H1 (cell line): ENCODE data around the gene SH2D4B. TPM values are rescaled to one million over a fixed set of nuclear protein-coding genes. Genes with fewer than 3 reads are reported as not detected.

Experiments
- CTCF ChIA-PET: fragments of 300-600 bp; sonication (Branson Sonifier 250); formaldehyde crosslinking; loops from one replicate; lab custom pipeline; 2021; ENCODE audit not compliant: partially characterized antibody; lab: Charles Lee
- POLR2A ChIA-PET: fragments of 300-600 bp; sonication (Branson Sonifier 250); formaldehyde crosslinking; loops from one replicate; lab custom pipeline; 2021; ENCODE audit warnings: inconsistent platforms; ENCODE audit not compliant: partially characterized antibody; lab: Charles Lee
- DNase-seq, 2 experiments: peaks; one replicate each; pipeline versions ENCODE4 v3.0.0 to v3.0.0-alpha.2; 2010 to 2022; ENCODE audit warnings: low spot score in 2 of 2, low read depth in 1 of 2, mixed read lengths in 1 of 2
- FAIRE-seq: peaks from 2 replicates; lab custom pipeline; 2011; peaks lifted over from hg19 to GRCh38; lab: Jason Lieb, UNC
- H2AFZ ChIP-seq: 2 replicates; pipeline ENCODE4 v1.8.1; 2012; ENCODE audit warnings: low read length, inconsistent platforms
- H2AK5ac ChIP-seq: 2 replicates; pipeline ENCODE4 v1.6.1; 2013; ENCODE audit warnings: low read depth, low read length
- H2BK120ac ChIP-seq: replicated peaks from 2 replicates; pipeline ENCODE3; 2013; ENCODE audit warnings: low read depth, low read length, inconsistent platforms
- H2BK12ac ChIP-seq: 2 replicates; pipeline ENCODE4 v1.6.1; 2013; ENCODE audit warnings: low read depth, low read length
- H2BK15ac ChIP-seq: 2 replicates; pipeline ENCODE4 v1.6.1; 2013; ENCODE audit warnings: low read length
- H2BK20ac ChIP-seq: 2 replicates; pipeline ENCODE4 v1.6.1; 2013; ENCODE audit warnings: low read length
- H2BK5ac ChIP-seq: 2 replicates; pipeline ENCODE4 v1.6.1; 2013; ENCODE audit warnings: low read depth, low read length
- H3K14ac ChIP-seq: 2 replicates; pipeline ENCODE4 v1.6.1; 2013; ENCODE audit warnings: inconsistent platforms; ENCODE audit not compliant: insufficient read length
- H3K18ac ChIP-seq: 2 replicates; pipeline ENCODE4 v1.6.1; 2013; ENCODE audit warnings: low read length; ENCODE audit errors: extremely low read depth
- H3K23ac ChIP-seq: 2 replicates; pipeline ENCODE4 v1.6.1; 2013; ENCODE audit warnings: inconsistent platforms; ENCODE audit not compliant: insufficient read length
- H3K23me2 ChIP-seq: 2 replicates; pipeline ENCODE4 v1.6.1; 2013; ENCODE audit warnings: low read depth, low read length
- H3K27ac ChIP-seq: 2 replicates; pipeline ENCODE4 v1.6.1; 2011; ENCODE audit warnings: low read depth, low read length, inconsistent platforms
- H3K27me3 ChIP-seq, 4 experiments: replicated peaks in 1 of 4; 1 replicate in 1 of 4; 2 replicates in 3 of 4; pipeline versions ENCODE4 v1.6.1 to v1.8.1; 2011 to 2013; ENCODE audit warnings: low read length in 3 of 4, mild to moderate bottlenecking in 3 of 4, inconsistent platforms in 2 of 4, mixed read lengths in 2 of 4, moderate library complexity in 1 of 4; ENCODE audit not compliant: control insufficient read depth in 3 of 4, insufficient read depth in 3 of 4; ENCODE audit errors: extremely low read depth in 1 of 4
- H3K36me3 ChIP-seq, 4 experiments: 2 replicates each; pipeline versions ENCODE4 v1.6.1 to v1.8.1; 2011 to 2013; ENCODE audit warnings: mild to moderate bottlenecking in 4 of 4, low read length in 3 of 4, moderate library complexity in 2 of 4, control low read depth in 1 of 4, inconsistent platforms in 1 of 4; ENCODE audit not compliant: insufficient read depth in 4 of 4, control insufficient read depth in 2 of 4
- H3K4ac ChIP-seq: replicated peaks from 2 replicates; pipeline ENCODE3; 2013; ENCODE audit warnings: low read length, low read depth, mixed read lengths, inconsistent platforms; ENCODE audit not compliant: insufficient read length
- H3K4me1 ChIP-seq, 4 experiments: replicated peaks in 1 of 4; 1 replicate in 1 of 4; 2 replicates in 3 of 4; pipeline versions ENCODE4 v1.6.1 to v1.8.1; 2011 to 2013; ENCODE audit warnings: low read length in 3 of 4, inconsistent platforms in 2 of 4, mixed read lengths in 1 of 4; ENCODE audit not compliant: insufficient read depth in 4 of 4, control insufficient read depth in 3 of 4
- H3K4me2 ChIP-seq, 2 experiments: 2 replicates each; pipeline versions ENCODE4 v1.6.1 to v1.8.1; 2011 to 2013; ENCODE audit warnings: low read depth in 2 of 2, low read length in 2 of 2, control low read depth in 1 of 2, inconsistent platforms in 1 of 2, mild to moderate bottlenecking in 1 of 2; ENCODE audit not compliant: insufficient read depth in 1 of 2
- H3K4me3 ChIP-seq, 4 experiments: fragments of 200-600, 300-600 bp in 1 of 4; sonication (generic), shearing (Covaris generic), sonication (Bioruptor Twin) in 1 of 4; 2 replicates each; pipeline versions ENCODE4 v1.5.1 to v1.8.1; 2011 to 2016; ENCODE audit warnings: low read length in 4 of 4, low read depth in 3 of 4, control low read depth in 2 of 4, inconsistent platforms in 2 of 4, mild to moderate bottlenecking in 2 of 4, mixed read lengths in 1 of 4, moderate library complexity in 1 of 4; ENCODE audit not compliant: insufficient read depth in 2 of 4; ENCODE audit errors: extremely low read depth in 1 of 4
- H3K56ac ChIP-seq: replicated peaks from 2 replicates; pipeline ENCODE3; 2013; ENCODE audit warnings: low read depth, mild to moderate bottlenecking, mixed read lengths, low read length, inconsistent platforms; ENCODE audit not compliant: insufficient read length
- H3K79me1 ChIP-seq: 2 replicates; pipeline ENCODE4 v1.6.1; 2013; ENCODE audit warnings: low read depth, low read length, control low read depth
- H3K79me2 ChIP-seq, 2 experiments: 2 replicates each; pipeline versions ENCODE4 v1.6.1 to v1.8.1; 2012 to 2013; ENCODE audit warnings: low read length in 2 of 2, mild to moderate bottlenecking in 2 of 2, inconsistent platforms in 1 of 2; ENCODE audit not compliant: insufficient read depth in 2 of 2, control insufficient read depth in 1 of 2
- H3K9ac ChIP-seq, 4 experiments: replicated peaks in 1 of 4; 1 replicate in 1 of 4; 2 replicates in 3 of 4; pipeline versions ENCODE4 v1.6.1 to v1.8.1; 2011 to 2013; ENCODE audit warnings: low read depth in 3 of 4, low read length in 3 of 4, control low read depth in 2 of 4, mild to moderate bottlenecking in 2 of 4, moderate library complexity in 2 of 4, inconsistent platforms in 1 of 4; ENCODE audit errors: extremely low read depth in 1 of 4
- H3K9me3 ChIP-seq, 2 experiments: 2 replicates each; pipeline versions ENCODE4 v1.6.1 to v1.8.1; 2012 to 2013; ENCODE audit warnings: mild to moderate bottlenecking in 2 of 2, moderate library complexity in 2 of 2, control low read depth in 1 of 2, inconsistent platforms in 1 of 2, low read depth in 1 of 2, low read length in 1 of 2, mixed read lengths in 1 of 2; ENCODE audit not compliant: insufficient read depth in 2 of 2
- H4K20me1 ChIP-seq, 2 experiments: replicated peaks in 1 of 2; 2 replicates each; pipeline versions ENCODE3 to v1.8.1; 2011 to 2013; ENCODE audit warnings: inconsistent platforms in 2 of 2, low read length in 2 of 2, mild to moderate bottlenecking in 1 of 2; ENCODE audit not compliant: insufficient read depth in 2 of 2, control insufficient read depth in 1 of 2
- H4K5ac ChIP-seq: 2 replicates; pipeline ENCODE4 v1.6.1; 2013; ENCODE audit warnings: low read length, low read depth, mixed read lengths, inconsistent platforms; ENCODE audit not compliant: insufficient read length
- H4K8ac ChIP-seq: 2 replicates; pipeline ENCODE4 v1.8.0; 2013; ENCODE audit warnings: mild to moderate bottlenecking, moderate library complexity, low read length, inconsistent platforms; ENCODE audit not compliant: insufficient read depth; ENCODE audit errors: extremely low read depth
- H4K91ac ChIP-seq: replicated peaks from 2 replicates; pipeline ENCODE3; 2013; ENCODE audit warnings: low read length, mixed read lengths, inconsistent platforms; ENCODE audit not compliant: insufficient read length
- ASH2L ChIP-seq: fragments of 200-600, 300-600 bp; sonication (generic); IDR thresholded peaks from one replicate; pipeline ENCODE4 v1.7.1; 2017; ENCODE audit warnings: low read length
- ATF3 ChIP-seq: IDR thresholded peaks from 2 replicates; pipeline ENCODE4 v1.6.1; 2011; ENCODE audit warnings: low read depth, mild to moderate bottlenecking, low read length; ENCODE audit not compliant: insufficient read depth
- BACH1 ChIP-seq: IDR thresholded peaks from 2 replicates; pipeline ENCODE4 v1.6.1; 2012; ENCODE audit warnings: low read length, improper control_type of control experiment
- BCL11A ChIP-seq, 2 experiments: IDR thresholded peaks; one replicate each; pipeline ENCODE4 v1.6.1; 2011; ENCODE audit warnings: low read depth in 2 of 2, low read length in 2 of 2, mild to moderate bottlenecking in 2 of 2
- BRCA1 ChIP-seq: IDR thresholded peaks from 2 replicates; pipeline ENCODE4 v1.6.1; 2012; ENCODE audit warnings: low read depth, low read length, improper control_type of control experiment
- CBX5 ChIP-seq: fragments of 300-800, 300-1000 bp; sonication (generic); IDR thresholded peaks from 2 replicates; pipeline ENCODE4 v1.7.1; 2016; ENCODE audit warnings: antibody characterized with exemption, low read length, low read depth
- CHD1 ChIP-seq: IDR thresholded peaks from 2 replicates; pipeline ENCODE4 v1.6.1; 2012; ENCODE audit warnings: low read depth, low read length, improper control_type of control experiment
- EGR1 ChIP-seq: IDR thresholded peaks from 2 replicates; pipeline ENCODE4 v1.6.1; 2011; ENCODE audit warnings: low read depth, low read length, borderline replicate concordance
- FOSL1 ChIP-seq: IDR thresholded peaks from 2 replicates; pipeline ENCODE4 v1.6.1; 2011; ENCODE audit warnings: mild to moderate bottlenecking, low read depth, low read length, moderate library complexity; ENCODE audit not compliant: insufficient read depth
- JUND ChIP-seq: IDR thresholded peaks from 2 replicates; pipeline ENCODE4 v1.6.1; 2011; ENCODE audit warnings: mild to moderate bottlenecking, improper control_type of control experiment, low read length
- MAFK ChIP-seq: IDR thresholded peaks from 2 replicates; pipeline ENCODE4 v1.6.1; 2012; ENCODE audit warnings: low read depth, mild to moderate bottlenecking, improper control_type of control experiment, low read length
- RBBP5 ChIP-seq: IDR thresholded peaks from 2 replicates; pipeline ENCODE4 v1.7.1; 2012; ENCODE audit warnings: low read depth, mild to moderate bottlenecking, inconsistent platforms, low read length, moderate library complexity, borderline replicate concordance
- SAP30 ChIP-seq: fragments of 300-600 bp; sonication (generic); IDR thresholded peaks from 2 replicates; pipeline ENCODE4 v1.7.1; 2012; ENCODE audit warnings: low read length, moderate library complexity, mild to moderate bottlenecking, inconsistent platforms; ENCODE audit not compliant: insufficient read depth, insufficient replicate concordance
- SP1 ChIP-seq: IDR thresholded peaks from 2 replicates; pipeline ENCODE4 v1.6.1; 2011; ENCODE audit warnings: low read depth, low read length
- WGBS, 2 experiments: shearing (Covaris generic) in 1 of 2; methylation state at CpG; one replicate each; pipeline versions ENCODE4 v1.1.6 to v1.1.7; 2013 to 2015; ENCODE audit warnings: low lambda C conversion rate in 2 of 2, mixed read lengths in 2 of 2, inconsistent platforms in 1 of 2, low coverage in 1 of 2, missing lambda C conversion rate in 1 of 2; ENCODE audit not compliant: insufficient replicate concordance in 2 of 2, insufficient coverage in 1 of 2, insufficient read length in 1 of 2; ENCODE audit errors: extremely low coverage in 1 of 2, missing lambda C conversion rate in 1 of 2; 5-methylcytosine and 5-hydroxymethylcytosine counted together
- polyA plus RNA-seq, 7 experiments: library from polyadenylated mRNA; depleted of rRNA in 3 of 7; stranded (reverse) in 5 of 7; unstranded in 2 of 7; fragments of >200 nt in 5 of 7; fragments of 200-250 nt in 2 of 7; gene quantifications; 1 replicate in 5 of 7; 2 replicates in 1 of 7; 4 replicates in 1 of 7; pipeline versions ENCODE4 v1.2.1 to v1.2.3, GENCODE V29; 2011 to 2013; ENCODE audit warnings: missing spikeins in 2 of 7, mixed read lengths in 2 of 7
- total RNA-seq: library from RNA; stranded (reverse); fragmentation: NEBNext Ultra II Directional; extraction: Animal tissue kit (Norgen Biotek cat#: 25700); gene quantifications from 2 replicates; pipeline ENCODE4 v1.2.1, GENCODE V29; 2021

The SH2D4B gene
- total and polyA plus RNA-seq, 2 of the 8 experiments (the other 6 are each of a cell fraction or from before 2014, with no cell fraction given), result 0.06 to 0.13 TPM

GRCh38 chr10:80647173-80647833 is 109.6 kb downstream of the SH2D4B start:
- H4K5ac ChIP-seq, result no peak overlapping the region
- peak overlapping the region; percentile 6; the same call in 1 of the 2 replicates for H2AFZ ChIP-seq
- TF ChIP-seq ASH2L (no peak), EGR1 (no peak), SAP30 (no peak), BCL11A (IDR thresholded peaks at IDR 0.05; ENCODE audit: low read depth in 2 of 2, low read length in 2 of 2) (no peak), RBBP5 (no peak), BRCA1 (no peak), BACH1 (no peak), SP1 (no peak), CHD1 (no peak), CBX5 (no peak), MAFK (no peak), JUND (no peak), ATF3 (no peak), FOSL1 (no peak)

More at GRCh38 chr10:80647173-80647833, 109.6 kb downstream of the SH2D4B start:
- Histone ChIP-seq H2BK12ac (no peak overlapping the region), H3K4me3 (no peak overlapping the region), H3K14ac (no peak overlapping the region), H3K23ac (no peak overlapping the region), H2BK20ac (no peak overlapping the region), H3K36me3 (no peaks in the 10 kb centered on the region), H4K20me1 (no peaks in the 10 kb centered on the region), H2BK120ac (no peak overlapping the region), H3K4me1 (no peaks in the 10 kb centered on the region), H2BK15ac (no peak overlapping the region), H3K9ac (no peak overlapping the region), H3K4ac (no peak overlapping the region), H2AK5ac (no peak overlapping the region), H2BK5ac (no peak overlapping the region), H3K27ac (no peak overlapping the region), H3K79me2 (no peaks in the 10 kb centered on the region), H3K23me2 (no peaks in the 10 kb centered on the region; the same call in 1 of the 2 replicates), H3K4me2 (no peak overlapping the region), H3K27me3 (no peaks in the 10 kb centered on the region), H3K9me3 (no peaks in the 10 kb centered on the region), H4K91ac (no peak overlapping the region), H3K79me1 (no peaks in the 10 kb centered on the region), H3K18ac (no peak overlapping the region), H4K8ac (no peak overlapping the region), H3K56ac (no peak overlapping the region)
- FAIRE-seq (no peak), DNase-seq (no peak)
- CTCF ChIA-PET, result interaction anchor here (9.7 kb wide), 1 partner anchor 15 kb away, joined by 88 read pairs; no protein-coding TSS in a partner anchor
- POLR2A ChIA-PET, result interaction anchor here (0.6 kb wide), 1 partner anchor 13 kb away, joined by 3 read pairs; no protein-coding TSS in a partner anchor
- WGBS, 2 experiments, result 94% methylated on average over 7 of the region's 7 CpGs; no CpG with 5 or more reads in 1 of the 2 experiments
